LNCaP clone FGC (cell line): ENCODE data around the gene ETV3.

Experiments used
- DNase-seq: peaks from one replicate; pipeline ENCODE4 v3.0.0-alpha.2; 2011; ENCODE audit warnings: low read depth
- H3K4me3 ChIP-seq: 2 replicates; pipeline ENCODE4 v1.5.1; 2011; ENCODE audit warnings: mild to moderate bottlenecking, low read depth, low read length, control low read depth
- TF ChIP-seq, protein P1 (sequence below): IDR thresholded peaks from 2 replicates; pipeline ENCODE4 v1.5.1; 2012; ENCODE audit warnings: mild to moderate bottlenecking; ENCODE audit not compliant: control insufficient read depth, insufficient read depth; ENCODE audit errors: extremely low read depth

ETV3 gene

GRCh38 chr1:157135070-157135469 lies 3.1 kb downstream of the ETV3 start:
- no peak overlapping the region for H3K4me3 ChIP-seq
- DNase-seq, result no peak
- TF ChIP-seq, protein P1, sequence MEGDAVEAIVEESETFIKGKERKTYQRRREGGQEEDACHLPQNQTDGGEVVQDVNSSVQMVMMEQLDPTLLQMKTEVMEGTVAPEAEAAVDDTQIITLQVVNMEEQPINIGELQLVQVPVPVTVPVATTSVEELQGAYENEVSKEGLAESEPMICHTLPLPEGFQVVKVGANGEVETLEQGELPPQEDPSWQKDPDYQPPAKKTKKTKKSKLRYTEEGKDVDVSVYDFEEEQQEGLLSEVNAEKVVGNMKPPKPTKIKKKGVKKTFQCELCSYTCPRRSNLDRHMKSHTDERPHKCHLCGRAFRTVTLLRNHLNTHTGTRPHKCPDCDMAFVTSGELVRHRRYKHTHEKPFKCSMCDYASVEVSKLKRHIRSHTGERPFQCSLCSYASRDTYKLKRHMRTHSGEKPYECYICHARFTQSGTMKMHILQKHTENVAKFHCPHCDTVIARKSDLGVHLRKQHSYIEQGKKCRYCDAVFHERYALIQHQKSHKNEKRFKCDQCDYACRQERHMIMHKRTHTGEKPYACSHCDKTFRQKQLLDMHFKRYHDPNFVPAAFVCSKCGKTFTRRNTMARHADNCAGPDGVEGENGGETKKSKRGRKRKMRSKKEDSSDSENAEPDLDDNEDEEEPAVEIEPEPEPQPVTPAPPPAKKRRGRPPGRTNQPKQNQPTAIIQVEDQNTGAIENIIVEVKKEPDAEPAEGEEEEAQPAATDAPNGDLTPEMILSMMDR, result no peak

GRCh38 chr1:157134442-157134841 lies 3.8 kb downstream of the ETV3 start:
- no peak for DNase-seq
- H3K4me3 ChIP-seq, result no peak overlapping the region
- TF ChIP-seq, protein P1, result no peak

DNA sequence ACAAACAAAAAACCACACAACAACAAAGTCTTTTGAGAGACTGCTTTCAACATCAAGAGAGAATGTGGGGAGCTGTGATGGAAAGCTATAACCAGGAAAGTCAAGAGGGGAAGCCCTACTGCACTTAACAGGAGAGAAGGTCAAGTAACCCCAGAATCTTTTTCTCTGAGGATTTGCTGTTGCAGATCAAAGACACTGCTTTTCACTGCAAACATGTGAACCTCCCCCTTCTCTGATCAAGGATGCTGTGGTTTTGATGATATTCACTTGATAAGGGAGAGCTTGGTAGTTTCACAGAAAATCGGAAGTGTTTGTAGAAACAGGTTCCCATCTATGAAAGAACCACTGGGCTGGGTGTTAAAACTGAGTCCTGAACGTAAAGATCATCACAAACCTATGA lies 4.8 kb downstream of the ETV3 start:
- no peak overlapping the region for H3K4me3 ChIP-seq
- TF ChIP-seq, protein P1, result no peak
- no peak for DNase-seq

DNA sequence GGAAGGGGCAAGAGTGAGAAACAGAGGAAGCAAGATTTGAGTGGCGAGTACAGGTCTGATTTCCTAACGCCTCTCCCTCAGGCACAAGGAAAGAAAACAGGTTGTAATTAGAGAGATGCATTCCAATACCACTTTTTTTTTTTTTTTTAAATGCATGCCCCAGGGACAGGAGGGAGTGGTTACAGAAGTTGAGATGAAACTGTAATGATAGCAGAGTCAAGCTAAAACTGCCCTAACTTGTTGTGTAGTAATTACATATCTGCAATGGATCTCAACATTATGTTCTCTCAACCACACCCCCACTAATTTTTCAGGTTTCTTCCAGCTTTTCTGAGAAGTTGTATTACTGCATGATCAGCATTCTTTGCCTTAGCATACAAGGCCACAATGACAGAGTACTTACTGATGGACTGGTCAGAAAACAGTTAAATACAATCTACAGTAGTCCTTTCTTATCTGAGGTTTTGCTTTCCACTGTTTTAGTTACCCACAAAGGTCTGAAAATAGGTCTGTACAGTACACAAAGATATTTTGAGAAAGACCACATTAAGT lies 5.5 kb downstream of the ETV3 start:
- no peak overlapping the region for H3K4me3 ChIP-seq
- peak; percentile 85 for DNase-seq
- TF ChIP-seq, protein P1, result no peak

DNA sequence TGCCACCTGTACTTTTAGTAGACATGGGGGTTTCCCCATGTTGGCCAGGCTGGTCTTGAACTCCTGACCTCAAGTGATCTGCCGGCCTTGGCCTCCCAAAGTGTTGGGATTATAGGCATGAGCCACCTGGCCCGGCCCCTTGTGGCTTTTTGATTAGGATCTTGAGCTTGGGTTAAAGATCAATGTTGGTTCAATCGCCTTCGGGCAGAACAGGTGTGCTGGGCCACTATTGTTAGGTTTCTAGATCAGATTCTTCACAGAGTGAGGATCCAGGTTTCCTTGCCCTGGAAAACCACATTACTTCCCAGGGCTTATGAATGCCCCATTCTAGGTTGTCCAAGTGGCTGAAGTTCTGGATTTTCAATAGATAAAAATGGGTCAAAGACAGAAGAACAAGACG lies 6.1 kb downstream of the ETV3 start:
- TF ChIP-seq, protein P1, result no peak

GRCh38 chr1:157131281-157131680 lies 6.9 kb downstream of the ETV3 start:
- TF ChIP-seq, protein P1, result no peak
- no peak overlapping the region for H3K4me3 ChIP-seq
- DNase-seq, result no peak

More for the DNA sequence above, 6.1 kb downstream of the ETV3 start:
- no peak overlapping the region for H3K4me3 ChIP-seq
- no peak for DNase-seq

DNA sequence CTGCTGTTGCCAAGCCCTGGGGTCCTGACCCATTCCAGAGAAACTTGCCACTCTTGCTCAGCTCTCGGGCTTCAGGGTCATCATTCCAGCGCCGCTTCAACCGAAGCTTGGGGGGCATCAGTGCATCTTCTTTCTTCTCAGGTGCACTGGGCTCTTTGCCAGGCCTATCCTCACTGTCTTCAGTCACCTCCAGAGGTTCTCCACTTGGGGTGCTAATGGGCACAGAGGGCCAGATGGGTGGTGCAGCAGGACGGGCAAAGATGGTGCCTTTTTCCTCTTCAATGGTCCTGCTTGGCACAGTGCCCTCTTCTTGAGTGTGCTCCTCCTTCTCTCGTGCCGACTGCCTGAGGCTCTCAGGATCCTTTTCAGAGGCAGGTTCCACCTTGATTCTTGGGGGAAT lies 13.3 kb downstream of the ETV3 start:
- H3K4me3 ChIP-seq, result no peak overlapping the region
- TF ChIP-seq, protein P1, result no peak
- DNase-seq, result no peak
